ENCODE data around the gene CSRP1.
A peak's percentile ranks its signal among the peaks of the same experiment; 100 is the strongest.

DNA sequence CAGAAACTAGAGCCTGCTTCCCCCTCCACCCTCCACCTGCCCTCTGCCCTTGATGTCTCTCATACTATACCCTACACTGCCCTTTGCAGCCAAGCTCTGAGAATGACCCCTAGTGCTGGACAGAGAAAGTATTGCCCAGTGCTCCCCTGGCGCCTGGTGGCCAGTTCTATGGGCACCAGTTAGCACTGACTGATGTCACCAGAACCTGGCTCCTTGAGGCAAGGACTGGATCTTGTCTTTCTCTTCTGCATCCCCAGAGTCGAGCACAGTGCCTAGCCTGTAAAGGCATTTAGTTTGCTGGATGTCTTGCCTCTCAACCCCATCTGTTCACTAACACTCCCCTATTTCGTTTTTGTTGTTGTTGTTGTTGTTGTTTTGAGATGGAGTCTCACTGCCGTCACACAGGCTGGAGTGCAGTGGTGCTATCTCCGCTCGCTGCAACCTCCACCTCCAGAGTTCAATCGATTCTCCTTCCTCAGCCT, 43.8 kb downstream of the CSRP1 start:
- TF ChIP-seq POLR2A (IDR thresholded peaks at IDR 0.05) = no peak
- TF ChIP-seq, protein P1, sequence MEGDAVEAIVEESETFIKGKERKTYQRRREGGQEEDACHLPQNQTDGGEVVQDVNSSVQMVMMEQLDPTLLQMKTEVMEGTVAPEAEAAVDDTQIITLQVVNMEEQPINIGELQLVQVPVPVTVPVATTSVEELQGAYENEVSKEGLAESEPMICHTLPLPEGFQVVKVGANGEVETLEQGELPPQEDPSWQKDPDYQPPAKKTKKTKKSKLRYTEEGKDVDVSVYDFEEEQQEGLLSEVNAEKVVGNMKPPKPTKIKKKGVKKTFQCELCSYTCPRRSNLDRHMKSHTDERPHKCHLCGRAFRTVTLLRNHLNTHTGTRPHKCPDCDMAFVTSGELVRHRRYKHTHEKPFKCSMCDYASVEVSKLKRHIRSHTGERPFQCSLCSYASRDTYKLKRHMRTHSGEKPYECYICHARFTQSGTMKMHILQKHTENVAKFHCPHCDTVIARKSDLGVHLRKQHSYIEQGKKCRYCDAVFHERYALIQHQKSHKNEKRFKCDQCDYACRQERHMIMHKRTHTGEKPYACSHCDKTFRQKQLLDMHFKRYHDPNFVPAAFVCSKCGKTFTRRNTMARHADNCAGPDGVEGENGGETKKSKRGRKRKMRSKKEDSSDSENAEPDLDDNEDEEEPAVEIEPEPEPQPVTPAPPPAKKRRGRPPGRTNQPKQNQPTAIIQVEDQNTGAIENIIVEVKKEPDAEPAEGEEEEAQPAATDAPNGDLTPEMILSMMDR (IDR thresholded peaks at IDR 0.05) = peak in 1 of 4 donors; percentile 13

All from right lobe of liver (tissue), 4 donors.